ENCODE measurements around the gene LMNA. TPM values are rescaled to one million over a fixed set of nuclear protein-coding genes. Genes with fewer than 3 reads are reported as not detected.

LMNA gene
- total RNA-seq, 1 experiment from 2014 or later = 68.8 TPM

GRCh38 chr1:156097499-156098178, 16.9 kb upstream of the LMNA start (continued):
- TF ChIP-seq CBFB (CRISPR knock-in tag; IDR thresholded peaks at IDR 0.05; ENCODE audit: low read depth) (no peak), GABPB1 (CRISPR knock-in tag; IDR thresholded peaks at IDR 0.05) (no peak), SMAD3 (CRISPR knock-in tag; IDR thresholded peaks at IDR 0.05; ENCODE audit: borderline replicate concordance) (no peak), PREB (CRISPR knock-in tag; IDR thresholded peaks at IDR 0.05; ENCODE audit: borderline replicate concordance) (no peak), SMAD4 (CRISPR knock-in tag; IDR thresholded peaks at IDR 0.05) (no peak), ZNF232 (CRISPR knock-in tag; IDR thresholded peaks at IDR 0.05) (no peak), ZNF121 (CRISPR knock-in tag; IDR thresholded peaks at IDR 0.05) (no peak), ZNF532 (CRISPR knock-in tag; IDR thresholded peaks at IDR 0.05; ENCODE audit: borderline replicate concordance) (no peak), CREM (CRISPR knock-in tag; IDR thresholded peaks at IDR 0.05) (no peak), E2F4 (CRISPR knock-in tag; IDR thresholded peaks at IDR 0.05; ENCODE audit: borderline replicate concordance, low read depth) (no peak), NFYB (CRISPR knock-in tag; conservative IDR thresholded peaks at IDR 0.05; ENCODE audit: low read depth) (no peak), MXD4 (CRISPR knock-in tag; IDR thresholded peaks at IDR 0.05; ENCODE audit: borderline replicate concordance) (no peak)

- ChIA-PET CTCF (interaction anchor here (0.8 to 29.6 kb wide), 6 partner anchors 8 to 126 kb away, joined by 3 to 1176 read pairs (median 6); partner anchors contain the start of gene LMNA), POLR2A (interaction anchor here (0.6 to 1.2 kb wide), 3 partner anchors 10 to 43 kb away, joined by 3 to 5 read pairs (median 3); partner anchors contain the start of gene LMNA)
- Mint-ChIP-seq H3K4me1 (peaks cover 31% of the 10 kb centered on the region), H3K36me3 (peaks cover 2% of the 10 kb centered on the region), H3K4me3 (no peak overlapping the region), H3K9me3 (no peaks in the 10 kb centered on the region), H3K27ac (no peak overlapping the region), H3K27me3 (ENCODE audit: low read depth) (no peaks in the 10 kb centered on the region)
- no peak for ATAC-seq
- DNase-seq (ENCODE audit: low spot score) = no peak
- TF ChIP-seq AFF4 (CRISPR knock-in tag; IDR thresholded peaks at IDR 0.05; ENCODE audit: borderline replicate concordance) (no peak), STAT6 (CRISPR knock-in tag; conservative IDR thresholded peaks at IDR 0.05; ENCODE audit: low read depth) (no peak), JAZF1 (CRISPR knock-in tag; IDR thresholded peaks at IDR 0.05) (no peak), ZNF219 (CRISPR knock-in tag; IDR thresholded peaks at IDR 0.05; ENCODE audit: borderline replicate concordance) (no peak), E2F4 (CRISPR knock-in tag; IDR thresholded peaks at IDR 0.05; ENCODE audit: borderline replicate concordance, low read depth) (no peak), ZMAT4 (CRISPR knock-in tag; IDR thresholded peaks at IDR 0.05) (no peak), FOXP1 (CRISPR knock-in tag; IDR thresholded peaks at IDR 0.05; ENCODE audit: borderline replicate concordance) (no peak), ZNF671 (CRISPR knock-in tag; IDR thresholded peaks at IDR 0.05) (no peak), ZNF317 (CRISPR knock-in tag; IDR thresholded peaks at IDR 0.05; ENCODE audit: borderline replicate concordance, low read depth) (no peak)
Observed at GRCh38 chr1:156098784-156099183, 15.7 kb upstream of the LMNA start.
